SJSA1 (cell line): Measurements from ENCODE around the gene OGA. TPM values are rescaled to one million over a fixed set of nuclear protein-coding genes. Genes with fewer than 3 reads are reported as not detected.

Source experiments
- DNase-seq, 2 experiments: peaks; one replicate each; pipeline ENCODE4 v3.0.0-alpha.2; 2015 to 2020; ENCODE audit warnings: low spot score in 2 of 2, low read depth in 1 of 2
- H3K27ac ChIP-seq: fragments of 250-450 bp; sonication (Bioruptor Pico); 2 replicates; pipeline ENCODE4 v1.5.1; 2020; ENCODE audit warnings: mild to moderate bottlenecking, moderate library complexity
- H3K27me3 ChIP-seq: fragments of 250-450 bp; sonication (Bioruptor Pico); replicated peaks from 2 replicates; pipeline ENCODE4 v1.5.1; 2020; ENCODE audit warnings: mild to moderate bottlenecking, moderate library complexity
- H3K36me3 ChIP-seq: fragments of 250-450 bp; sonication (Bioruptor Pico); 2 replicates; pipeline ENCODE4 v1.5.1; 2020; ENCODE audit warnings: mild to moderate bottlenecking
- H3K4me1 ChIP-seq: fragments of 250-450 bp; sonication (Bioruptor Pico); replicated peaks from 2 replicates; pipeline ENCODE4 v1.6.1; 2021; ENCODE audit warnings: mild to moderate bottlenecking
- H3K4me3 ChIP-seq: fragments of 250-450 bp; sonication (Bioruptor Pico); 2 replicates; pipeline ENCODE4 v1.5.1; 2020; ENCODE audit warnings: mild to moderate bottlenecking
- H3K9me3 ChIP-seq: fragments of 250-450 bp; sonication (Bioruptor Pico); replicated peaks from 2 replicates; pipeline ENCODE4 v1.5.1; 2020; ENCODE audit warnings: mild to moderate bottlenecking
- total RNA-seq: library from RNA; depleted of rRNA; stranded (reverse); fragments of >200 nt; shearing (Covaris generic); gene quantifications from 2 replicates; pipeline ENCODE4 v1.2.3, GENCODE V29; 2014; rRNA removed

OGA gene
- total RNA-seq, 1 experiment from 2014 or later = 65.6 TPM

DNA sequence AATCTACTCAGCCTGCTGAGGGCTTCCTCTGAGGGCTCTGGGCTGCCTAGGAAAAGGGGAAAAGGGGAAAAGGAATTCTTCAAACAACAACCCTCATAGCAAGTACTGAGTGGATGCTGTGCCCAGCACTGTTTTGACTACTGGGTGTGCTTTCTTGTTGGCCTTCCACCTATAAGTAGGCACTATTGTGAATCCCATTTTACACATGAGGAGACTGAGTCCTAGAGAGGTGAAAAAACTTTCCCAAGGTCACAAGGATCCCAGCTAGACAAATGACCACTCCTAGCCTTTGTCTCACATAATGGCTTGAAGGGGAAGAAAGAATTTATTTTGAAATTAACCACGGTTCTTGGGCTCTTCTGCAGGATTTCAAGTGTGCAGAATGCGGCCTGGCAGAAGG, 59.4 kb downstream of the OGA start:
- no peaks in the 10 kb centered on the region for H3K9me3 ChIP-seq
- no peaks in the 10 kb centered on the region for H3K36me3 ChIP-seq
- no peak overlapping the region for H3K27ac ChIP-seq
- peaks cover 12% of the 10 kb centered on the region for H3K27me3 ChIP-seq
- H3K4me3 ChIP-seq = no peak overlapping the region
- DNase-seq = no peak
- H3K4me1 ChIP-seq = no peaks in the 10 kb centered on the region

DNA sequence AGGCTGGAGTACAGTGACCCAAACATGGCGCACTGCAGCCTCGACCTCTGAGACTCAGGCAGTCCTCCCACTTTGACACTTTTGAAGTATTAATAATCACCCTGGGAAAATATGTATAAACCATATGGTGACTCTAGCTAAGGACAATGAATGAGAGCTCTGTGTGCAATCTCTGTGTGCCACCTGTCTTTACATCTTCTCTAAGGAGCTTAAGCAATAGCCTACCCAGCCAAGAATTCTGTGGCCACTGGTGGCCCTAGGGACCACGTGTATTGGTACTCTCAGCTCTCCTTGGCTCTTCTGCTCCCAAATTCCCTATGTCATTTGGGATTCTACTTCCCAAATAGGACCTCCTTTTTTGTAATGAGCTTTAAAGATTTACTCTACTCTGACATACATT, 66.0 kb downstream of the OGA start:
- Histone ChIP-seq H3K36me3 (no peaks in the 10 kb centered on the region), H3K27me3 (peaks cover 9% of the 10 kb centered on the region), H3K4me3 (no peak overlapping the region)

GRCh38 chr10:101749047-101750016, 68.9 kb downstream of the OGA start:
- peaks cover 8% of the 10 kb centered on the region for H3K27me3 ChIP-seq
- DNase-seq = no peak
- no peaks in the 10 kb centered on the region for H3K36me3 ChIP-seq
- H3K9me3 ChIP-seq = no peaks in the 10 kb centered on the region
- H3K27ac ChIP-seq = no peak overlapping the region
- no peak overlapping the region for H3K4me3 ChIP-seq
- no peaks in the 10 kb centered on the region for H3K4me1 ChIP-seq

More for the DNA sequence above, 66.0 kb downstream of the OGA start:
- H3K9me3 ChIP-seq = no peaks in the 10 kb centered on the region
- H3K27ac ChIP-seq = no peak overlapping the region
- H3K4me1 ChIP-seq = no peaks in the 10 kb centered on the region
- DNase-seq = no peak

- Histone ChIP-seq H3K4me1 (no peaks in the 10 kb centered on the region), H3K36me3 (no peaks in the 10 kb centered on the region), H3K4me3 (no peak overlapping the region), H3K9me3 (no peaks in the 10 kb centered on the region), H3K27me3 (no peaks in the 10 kb centered on the region), H3K27ac (no peak overlapping the region)
- DNase-seq = no peak
Measured at GRCh38 chr10:101748496-101748895, 69.7 kb downstream of the OGA start.

GRCh38 chr10:101745074-101745696, 73.1 kb downstream of the OGA start:
- no peaks in the 10 kb centered on the region for H3K36me3 ChIP-seq
- no peak overlapping the region for H3K27ac ChIP-seq
- H3K4me3 ChIP-seq = no peak overlapping the region
- H3K9me3 ChIP-seq = no peaks in the 10 kb centered on the region
- H3K4me1 ChIP-seq = no peaks in the 10 kb centered on the region
- DNase-seq = no peak
- no peaks in the 10 kb centered on the region for H3K27me3 ChIP-seq

DNA sequence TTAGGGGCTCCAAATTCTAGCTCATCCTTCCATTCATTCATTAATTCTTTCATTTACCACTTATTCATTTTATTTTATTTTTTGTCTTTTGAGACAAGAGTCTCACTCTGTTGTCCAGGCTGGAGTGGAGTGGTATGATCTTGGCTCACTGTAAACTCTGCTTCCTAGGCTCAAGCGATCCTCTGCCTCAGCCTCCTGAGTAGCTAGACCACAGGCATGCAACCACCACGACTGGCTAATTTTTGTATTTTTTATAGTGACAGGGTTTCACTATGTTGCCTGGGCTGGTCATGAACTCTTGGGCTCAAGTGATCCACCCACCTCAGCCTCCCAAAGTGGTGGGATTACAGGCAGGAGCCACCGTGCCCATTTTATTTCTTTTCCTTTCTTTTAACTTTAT, 74.0 kb downstream of the OGA start:
- no peak overlapping the region for H3K27ac ChIP-seq
- no peak overlapping the region for H3K4me3 ChIP-seq
- no peaks in the 10 kb centered on the region for H3K9me3 ChIP-seq
- no peaks in the 10 kb centered on the region for H3K27me3 ChIP-seq
- H3K36me3 ChIP-seq = no peaks in the 10 kb centered on the region
- no peak for DNase-seq
- no peaks in the 10 kb centered on the region for H3K4me1 ChIP-seq

DNA sequence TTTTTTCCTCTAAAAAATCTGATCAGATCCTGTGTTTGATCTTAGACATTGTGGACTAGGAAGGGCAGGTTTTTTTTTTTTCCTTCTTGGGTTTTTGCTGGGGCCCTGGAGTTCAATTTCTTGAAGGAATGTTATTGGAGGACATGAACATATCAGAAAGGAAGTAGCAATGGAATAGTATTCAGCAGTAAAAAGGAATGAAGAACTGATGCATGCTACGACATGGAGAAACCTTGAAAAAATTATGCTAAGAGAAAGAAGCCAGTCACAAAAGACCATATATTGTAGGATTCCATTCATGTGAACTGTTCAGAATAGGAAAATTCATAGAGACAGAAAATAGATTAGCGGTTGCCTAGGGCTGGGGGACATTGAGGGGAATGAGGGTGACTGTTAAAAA, 76.3 kb downstream of the OGA start:
- H3K4me1 ChIP-seq = no peaks in the 10 kb centered on the region
- H3K4me3 ChIP-seq = no peak overlapping the region
- no peaks in the 10 kb centered on the region for H3K9me3 ChIP-seq
- no peaks in the 10 kb centered on the region for H3K27me3 ChIP-seq
- H3K27ac ChIP-seq = no peak overlapping the region
- no peak for DNase-seq
- no peaks in the 10 kb centered on the region for H3K36me3 ChIP-seq

DNA sequence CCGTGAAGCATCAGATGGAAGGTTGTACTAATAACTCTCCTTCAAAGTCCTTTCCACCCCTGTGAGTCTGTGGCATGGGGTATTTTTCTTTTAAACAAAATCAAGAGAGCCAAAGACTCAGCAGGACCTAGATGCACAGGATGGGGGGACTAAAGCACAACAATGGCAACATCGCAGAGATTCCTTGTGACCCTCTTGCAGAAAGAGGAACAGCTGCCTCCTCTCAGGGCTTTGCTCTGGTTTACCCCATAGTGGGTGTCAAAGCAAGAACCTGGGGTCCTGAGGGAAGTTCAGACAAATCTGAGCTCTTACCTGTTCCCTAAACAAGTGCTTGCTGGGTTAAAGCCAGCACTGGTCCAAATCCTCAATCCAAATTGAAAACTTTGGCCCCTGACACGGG, 81.6 kb downstream of the OGA start:
- H3K36me3 ChIP-seq = no peaks in the 10 kb centered on the region
- H3K4me3 ChIP-seq = no peak overlapping the region
- no peak for DNase-seq
- no peaks in the 10 kb centered on the region for H3K4me1 ChIP-seq
- no peaks in the 10 kb centered on the region for H3K9me3 ChIP-seq
- no peak overlapping the region for H3K27ac ChIP-seq
- H3K27me3 ChIP-seq = peaks cover 22% of the 10 kb centered on the region

Other genes starting within 250 kb of the OGA start
- 7.2 and 9.8 TPM in 2 replicates for gene POLL, start 230.2 kb downstream of the OGA start, total RNA-seq
- 34.8 and 60.6 TPM in 2 replicates for gene DPCD, start 230.1 kb downstream of the OGA start, total RNA-seq
- gene FBXW4, start 123.3 kb downstream of the OGA start, total RNA-seq = 14.1 and 14.2 TPM in 2 replicates
- not detected in 2 replicates for gene FGF8, start 42.3 kb downstream of the OGA start, total RNA-seq
- 80.7 and 137 TPM in 2 replicates for gene NPM3, start 35.0 kb downstream of the OGA start, total RNA-seq
- 0.58 TPM in 1 of 2 replicates, not detected in the other for gene KCNIP2, start 25.4 kb upstream of the OGA start, total RNA-seq
- 2.7 and 8.2 TPM in 2 replicates for gene ARMH3, start 237.7 kb upstream of the OGA start, total RNA-seq
- gene HPS6, start 246.9 kb upstream of the OGA start, total RNA-seq = 44.0 and 58.6 TPM in 2 replicates